Ovary (tissue), 9 donors: Measurements from ENCODE around the gene GNG12. TPM values are rescaled to one million over a fixed set of nuclear protein-coding genes. Genes with fewer than 3 reads are reported as not detected.

Source experiments
- DNase-seq, 5 donors: peaks; one replicate each; pipeline ENCODE4 v3.0.0-alpha.2; 2019 to 2020
- H3K27ac ChIP-seq, 2 donors: fragments of 200-600 bp; one replicate each; pipeline versions ENCODE4 v1.5.1 to v1.8.0; 2019 to 2022
- H3K27me3 ChIP-seq: fragments of 200-600 bp; one replicate; pipeline ENCODE4 v1.8.0; 2022
- H3K36me3 ChIP-seq: fragments of 200-600 bp; sonication (generic); one replicate; pipeline ENCODE4 v1.5.1; 2019
- H3K4me1 ChIP-seq: one replicate; pipeline ENCODE4 v1.8.1; 2013; ENCODE audit warnings: mild to moderate bottlenecking, moderate library complexity; ENCODE audit not compliant: insufficient read depth
- H3K4me3 ChIP-seq: fragments of 200-600 bp; sonication (generic); one replicate; pipeline ENCODE4 v1.5.1; 2017
- H3K9me3 ChIP-seq, 2 donors: fragments of 200-600 bp in 1 of 2; sonication (generic) in 1 of 2; one replicate each; pipeline versions ENCODE4 v1.5.1 to v1.8.1; 2013 to 2019; ENCODE audit warnings: mild to moderate bottlenecking in 1 of 2, moderate library complexity in 1 of 2
- CTCF ChIP-seq, 3 donors: fragments of 450-650 bp in 2 of 3; fragments of 200-600 bp in 1 of 3; IDR thresholded peaks; one replicate each; pipeline versions ENCODE4 v1.5.1 to v1.8.0; 2016 to 2022; ENCODE audit warnings: antibody characterized with exemption in 3 of 3, mild to moderate bottlenecking in 1 of 3
- EP300 ChIP-seq: sonication (generic); formaldehyde crosslinking; IDR thresholded peaks from one replicate; pipeline ENCODE4 v1.6.1; 2017; ENCODE audit warnings: antibody characterized with exemption
- POLR2A ChIP-seq: fragments of 450-650 bp; IDR thresholded peaks from one replicate; pipeline ENCODE4 v1.6.1; 2017; ENCODE audit warnings: antibody characterized with exemption, mild to moderate bottlenecking, moderate library complexity
- WGBS, 3 donors: extraction: QIAGEN DNeasy Blood & Tissue Kit in 1 of 3; methylation state at CpG; one replicate each; pipeline versions ENCODE4 v1.1.5 to v1.1.7; 2013 to 2017; 5-methylcytosine and 5-hydroxymethylcytosine counted together
- intact Hi-C, 4 donors: fragments of 100-400 bp; cut with DNase I; formaldehyde crosslinking; loops; one replicate each; pipeline versions ENCODE4 v1.11.0 to v1.15.1; 2022 to 2023
- polyA plus RNA-seq, 2 donors: library from polyadenylated mRNA; stranded (reverse); fragments of 200-250 nt in 1 of 2; fragments of 350-450 nt in 1 of 2; fragmentation: Illumina TruSeq in 1 of 2; extraction: RNeasy Lipid Tissue Mini Kit (QIAGEN cat#74804) in 1 of 2; gene quantifications; one replicate each; pipeline ENCODE4 v1.2.3, GENCODE V29; 2013 to 2014
- total RNA-seq, 7 donors: library from RNA; depleted of rRNA in 2 of 7; stranded (reverse); fragments of >200 nt in 2 of 7; fragmentation: NEBNext Ultra II Directional in 3 of 7; extraction: Animal tissue kit (Norgen Biotek cat#: 25700) in 3 of 7; gene quantifications; one replicate each; pipeline versions ENCODE4 v1.1.0 to v1.2.4, GENCODE V29; 2016 to 2023
- donor health status: DM: no; HTN: no; CAD: no; lungs with moderate emphysema.
- donor health status: DM: no; HTN: no; CAD: no.
- donor health status: Bipolar disorder and iron deficiency.
- donor health status: DM: yes; HTN: yes; CAD: no.
- donor health status: DM: no; HTN: no; CAD: no.
- donor health status: DM: yes; HTN: yes; CAD: no.

The GNG12 gene
- total and polyA plus RNA-seq, 9 donors, result 41.0 to 121 (median 68.0) TPM

GRCh38 chr1:67679691-67680090 lies 153.6 kb downstream of the GNG12 start:
- Histone ChIP-seq H3K4me1 (peaks cover 4% of the 10 kb centered on the region), H3K27me3 (no peaks in the 10 kb centered on the region), H3K36me3 (no peaks in the 10 kb centered on the region), H3K9me3 (no peaks in the 10 kb centered on the region), H3K4me3 (no peak overlapping the region), H3K27ac (no peak overlapping the region)
- TF ChIP-seq EP300 (no peak), POLR2A (no peak), CTCF (IDR thresholded peaks at IDR 0.05) (no peak)
- DNase-seq, result no peak
- intact Hi-C loops, result loop anchor here in 3 of 4 donors (10.0 kb wide), 2 partner anchors 115 to 145 kb away; no protein-coding TSS in a partner anchor

- no peak overlapping the region for H3K27ac ChIP-seq
- no peaks in the 10 kb centered on the region for H3K9me3 ChIP-seq
- WGBS, 3 donors, result 27 to 38% (median 28%) methylated on average over 2 of the region's 2 CpGs
- no peaks in the 10 kb centered on the region for H3K27me3 ChIP-seq
- no peak for TF ChIP-seq POLR2A
- TF ChIP-seq EP300, result no peak
- TF ChIP-seq CTCF (IDR thresholded peaks at IDR 0.05), result no peak
- H3K4me3 ChIP-seq, result no peak overlapping the region
- intact Hi-C loops, result no loop called here
- H3K4me1 ChIP-seq, result peaks cover 5% of the 10 kb centered on the region
- no peaks in the 10 kb centered on the region for H3K36me3 ChIP-seq
- DNase-seq, result no peak
These were observed 155.3 kb downstream of the GNG12 start for GRCh38 chr1:67677930-67678329.

GRCh38 chr1:67677408-67677807 lies 155.9 kb downstream of the GNG12 start:
- intact Hi-C loops, result no loop called here
- no peak overlapping the region for H3K4me3 ChIP-seq
- no peaks in the 10 kb centered on the region for H3K36me3 ChIP-seq
- H3K9me3 ChIP-seq, result no peaks in the 10 kb centered on the region
- TF ChIP-seq POLR2A (no peak), CTCF (IDR thresholded peaks at IDR 0.05) (no peak), EP300 (no peak)
- 79 to 97% (median 85%) methylated on average over 2 of the region's 2 CpGs for WGBS, 3 donors
- no peaks in the 10 kb centered on the region for H3K27me3 ChIP-seq
- H3K27ac ChIP-seq, result no peak overlapping the region
- no peak for DNase-seq
- H3K4me1 ChIP-seq, result peaks cover 5% of the 10 kb centered on the region

- H3K9me3 ChIP-seq, result no peaks in the 10 kb centered on the region
- no peak overlapping the region for H3K4me3 ChIP-seq
- intact Hi-C loops, result no loop called here
- H3K27ac ChIP-seq, result no peak overlapping the region
- no peaks in the 10 kb centered on the region for H3K36me3 ChIP-seq
- no peak for TF ChIP-seq EP300
- TF ChIP-seq POLR2A, result no peak
- TF ChIP-seq CTCF (IDR thresholded peaks at IDR 0.05), result no peak
- no peaks in the 10 kb centered on the region for H3K27me3 ChIP-seq
- WGBS, 3 donors, result 68 to 80% (median 69%) methylated on average over 2 of the region's 2 CpGs
- DNase-seq, result no peak
- H3K4me1 ChIP-seq, result peaks cover 5% of the 10 kb centered on the region
These were observed 156.3 kb downstream of the GNG12 start for GRCh38 chr1:67676946-67677345.
